IPS DF 4.7 (cell line): ENCODE data around the gene SCARF2.
"Not testable (repeated sequence)": the region's sequence is repeated elsewhere in the genome, so short reads cannot be mapped to it uniquely, and the experiment has no call there.

Experiments
- DNase-seq: peaks from one replicate; pipeline ENCODE4 v3.0.0-alpha.2; 2013; ENCODE audit warnings: low spot score; ENCODE audit errors: extremely low read depth

SCARF2 gene

GRCh38 chr22:20413217-20414058 lies 24.2 kb downstream of the SCARF2 start:
- DNase-seq: no peak

GRCh38 chr22:20412474-20413216 lies 25.0 kb downstream of the SCARF2 start:
- no peak for DNase-seq

DNA sequence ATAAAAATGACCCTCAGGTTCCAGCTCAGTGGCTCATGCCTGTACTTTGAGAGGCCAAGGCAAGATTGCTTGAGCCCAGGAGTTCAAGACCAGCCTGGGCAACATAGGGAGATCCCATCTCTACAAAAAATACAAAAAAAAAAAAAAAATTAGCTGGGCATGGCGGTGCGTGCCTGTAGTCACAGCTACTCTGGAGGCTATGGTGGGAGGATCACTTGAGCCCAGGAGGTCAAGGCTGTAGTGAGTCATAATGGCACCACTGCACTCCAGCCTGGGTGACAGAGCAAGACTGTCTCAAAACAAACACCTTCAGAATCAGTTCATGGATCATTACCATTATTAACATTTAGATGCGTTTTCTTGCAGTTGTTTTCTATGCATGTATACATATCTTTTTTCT lies 28.2 kb downstream of the SCARF2 start:
- DNase-seq: not testable (repeated sequence)

DNA sequence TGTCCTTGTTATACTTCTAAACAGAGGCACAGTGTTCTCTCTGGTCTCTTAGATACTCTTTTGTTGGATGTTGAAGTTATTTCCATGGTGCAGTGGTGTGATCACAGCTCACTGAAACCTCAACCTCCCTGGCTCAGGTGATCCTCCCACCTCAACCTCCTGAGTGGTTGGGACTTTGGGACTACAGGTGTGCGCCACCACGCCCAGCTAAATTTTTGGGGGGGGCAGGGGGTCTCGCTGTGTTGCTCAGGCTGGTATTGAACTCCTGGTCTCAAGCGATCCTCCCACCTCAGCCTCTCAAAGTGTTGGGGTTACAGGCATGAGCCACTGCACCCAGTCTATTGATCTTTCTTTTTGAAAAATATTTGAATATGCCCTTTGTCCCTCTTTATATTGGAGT lies 28.7 kb downstream of the SCARF2 start:
- no peak for DNase-seq

GRCh38 chr22:20407829-20408228 lies 29.8 kb downstream of the SCARF2 start:
- no peak for DNase-seq

- no peak for DNase-seq
These were observed 30.8 kb downstream of the SCARF2 start for GRCh38 chr22:20406686-20407408.

GRCh38 chr22:20405931-20406685 lies 31.5 kb downstream of the SCARF2 start:
- DNase-seq: no peak

- no peak for DNase-seq
These were observed 32.2 kb downstream of the SCARF2 start for GRCh38 chr22:20405291-20405930.

DNA sequence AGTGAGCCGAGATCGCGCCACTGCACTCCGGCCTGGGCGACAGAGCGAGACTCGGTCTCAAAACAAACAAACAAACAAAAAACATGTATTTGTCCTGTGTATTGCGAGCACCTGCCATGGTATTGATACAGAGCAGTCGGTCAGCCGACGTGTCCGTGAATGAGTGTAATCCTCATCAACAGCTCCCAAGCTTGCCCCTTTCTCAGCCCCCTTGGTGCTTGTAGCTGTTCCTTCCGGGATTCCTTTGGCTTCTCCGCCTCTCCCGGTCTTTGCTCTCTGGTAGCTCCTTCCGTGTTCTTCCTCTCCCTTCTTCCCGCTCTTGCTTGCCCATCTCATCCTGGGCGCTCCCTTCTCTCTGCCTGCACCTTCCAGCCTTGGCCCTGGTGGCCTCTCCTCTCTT lies 32.7 kb downstream of the SCARF2 start:
- DNase-seq: no peak

DNA sequence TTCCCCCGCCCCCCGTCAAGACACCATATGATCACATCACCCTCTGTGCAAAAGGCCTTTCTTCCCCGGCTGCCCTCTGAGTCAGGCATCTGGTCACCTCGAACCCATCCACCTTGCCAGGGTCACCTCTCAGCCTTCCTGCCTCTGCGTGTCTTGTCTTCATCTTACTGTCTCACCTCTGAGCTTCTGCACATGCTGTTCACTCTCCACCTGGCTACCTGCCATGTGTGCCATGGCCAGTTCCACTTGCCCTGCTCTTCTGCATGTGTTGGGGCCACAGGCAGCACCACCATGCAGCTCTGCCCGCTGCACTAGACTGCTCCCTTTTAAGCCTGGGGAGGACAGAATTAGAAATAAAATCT lies 33.9 kb downstream of the SCARF2 start:
- no peak for DNase-seq

GRCh38 chr22:20402960-20403778 lies 34.5 kb downstream of the SCARF2 start:
- no peak for DNase-seq

DNA sequence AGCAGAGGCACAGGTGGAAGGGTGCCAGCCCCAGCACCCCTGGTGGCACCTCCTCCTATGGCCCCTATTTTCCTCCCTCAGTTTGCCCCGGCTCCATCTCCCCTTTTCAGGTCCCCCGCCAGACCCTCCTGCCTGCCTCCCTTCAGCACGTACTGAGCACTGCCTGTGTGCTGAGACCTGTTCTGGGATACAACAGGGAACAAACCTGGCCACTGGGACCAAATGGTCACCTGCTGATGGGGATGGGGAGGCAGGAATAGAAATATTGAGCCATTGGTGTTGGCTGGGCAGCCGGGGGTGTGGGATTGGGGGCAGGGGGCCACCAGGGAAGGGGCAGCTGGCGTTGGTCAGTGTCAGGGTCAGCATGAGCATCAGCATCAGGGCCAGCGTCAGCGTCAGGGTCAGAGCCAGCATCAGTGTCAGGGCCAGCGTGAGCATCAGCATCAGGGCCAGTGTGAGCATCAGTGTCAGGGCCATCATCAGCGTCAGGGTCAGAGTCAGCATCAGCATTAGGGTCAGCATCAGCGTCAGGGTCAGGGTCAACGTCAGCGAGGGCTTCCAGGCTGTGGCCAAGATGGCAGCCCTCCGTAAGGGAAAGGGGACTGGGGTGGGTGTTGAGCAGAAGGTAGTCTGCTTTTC lies 36.1 kb downstream of the SCARF2 start:
- DNase-seq: no peak

- DNase-seq: no peak
These were observed 36.8 kb downstream of the SCARF2 start for GRCh38 chr22:20400606-20401375.

DNA sequence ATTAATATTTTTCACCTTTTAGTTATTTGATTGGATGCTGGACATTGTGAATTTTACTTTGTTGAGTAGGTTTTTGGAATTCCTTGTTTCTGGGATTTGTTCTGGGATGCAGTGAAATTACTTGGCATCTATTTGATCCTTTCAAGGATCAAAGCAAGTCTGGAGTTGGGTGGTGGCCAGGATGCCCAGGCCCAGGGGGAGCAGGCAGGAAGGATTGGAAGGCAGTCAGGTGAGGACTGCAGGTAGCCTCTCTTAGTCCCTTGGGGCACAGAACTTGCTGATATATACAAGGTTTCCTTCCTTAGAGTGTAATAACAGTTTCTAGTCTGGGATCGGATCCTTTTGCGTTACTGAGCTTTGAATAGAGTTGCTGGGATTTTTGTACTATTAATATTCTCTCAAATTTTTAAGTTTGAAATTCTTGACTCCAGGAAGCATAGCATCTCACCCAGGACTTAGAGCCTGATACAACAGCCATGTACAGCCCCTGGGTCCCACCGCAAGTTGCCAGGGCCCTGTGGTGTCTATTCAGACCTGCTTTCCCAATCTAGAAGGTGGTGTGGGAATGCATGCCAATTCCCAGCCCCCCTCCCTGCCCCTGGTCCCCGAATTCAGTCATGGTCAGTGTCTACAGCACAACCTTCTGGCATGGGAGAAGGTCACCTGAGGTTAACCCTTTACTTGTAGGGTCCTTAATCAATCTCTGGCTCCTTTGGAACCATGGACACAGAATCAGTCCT lies 37.6 kb downstream of the SCARF2 start:
- DNase-seq: no peak

DNA sequence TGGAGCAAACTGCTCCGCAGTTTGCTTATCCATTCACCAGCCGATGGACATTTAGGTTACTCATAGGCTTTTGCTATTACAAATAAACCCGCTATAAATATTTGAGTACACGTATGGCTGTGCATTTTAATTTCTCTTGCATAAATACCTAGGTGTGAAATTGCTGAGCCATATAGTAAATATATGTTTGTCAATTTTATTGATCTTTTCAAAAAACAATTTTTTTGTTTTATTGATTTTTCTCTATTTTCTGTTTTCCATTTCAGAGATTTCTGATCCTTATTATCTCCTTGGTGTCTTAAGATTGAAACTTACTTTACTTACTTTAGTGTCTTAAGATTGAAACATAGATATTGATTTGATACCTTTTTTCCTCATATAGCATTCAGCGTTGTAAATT lies 39.2 kb downstream of the SCARF2 start:
- DNase-seq: no peak

DNA sequence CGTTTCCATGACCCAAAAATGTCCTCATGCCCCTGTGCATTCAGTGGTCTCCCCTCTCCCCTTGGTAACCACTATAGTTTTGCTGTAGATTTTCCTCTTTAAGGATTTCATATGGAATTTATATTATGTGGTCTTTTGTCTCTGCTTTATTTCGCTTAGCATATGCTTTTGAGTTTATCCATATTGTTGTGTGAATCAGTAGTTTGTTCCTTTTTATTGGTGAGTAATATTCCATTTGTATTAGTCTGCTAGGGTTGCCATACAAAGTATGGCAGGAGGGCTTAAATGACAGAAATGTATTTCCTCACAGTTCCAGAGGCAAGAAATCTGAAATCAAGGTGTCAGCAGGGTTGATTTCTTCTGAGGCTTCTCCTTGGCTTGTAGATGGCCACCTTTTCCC lies 40.1 kb downstream of the SCARF2 start:
- no peak for DNase-seq

GRCh38 chr22:20396639-20397038 lies 41.0 kb downstream of the SCARF2 start:
- no peak for DNase-seq

- no peak for DNase-seq
These were observed 41.7 kb downstream of the SCARF2 start for GRCh38 chr22:20395907-20396287.
